HG03442 (cell line): ENCODE results near the gene LAD1.

Source experiments
- ATAC-seq: cut with Tn5 transposase; IDR thresholded peaks from one replicate; pipeline ENCODE4 v1.9.1; 2021; ENCODE audit warnings: mild to moderate bottlenecking, moderate library complexity; ENCODE audit not compliant: unreplicated experiment

LAD1 gene

GRCh38 chr1:201366696-201367095 lies 32.4 kb downstream of the LAD1 start:
- no peak for ATAC-seq

- ATAC-seq, result no peak
Measured at GRCh38 chr1:201365251-201365650, 33.9 kb downstream of the LAD1 start.

- ATAC-seq, result no peak
Measured at GRCh38 chr1:201364808-201365105, 34.4 kb downstream of the LAD1 start.

- no peak for ATAC-seq
Measured at GRCh38 chr1:201363467-201363866, 35.7 kb downstream of the LAD1 start.

- ATAC-seq, result no peak
Measured at GRCh38 chr1:201362906-201363305, 36.2 kb downstream of the LAD1 start.

GRCh38 chr1:201361652-201362504 lies 37.2 kb downstream of the LAD1 start:
- ATAC-seq, result no peak

GRCh38 chr1:201360901-201361651 lies 38.0 kb downstream of the LAD1 start:
- ATAC-seq, result no peak

- no peak for ATAC-seq
Measured at GRCh38 chr1:201360486-201360885, 38.6 kb downstream of the LAD1 start.

- ATAC-seq, result no peak
Measured at GRCh38 chr1:201359873-201360210, 39.3 kb downstream of the LAD1 start.

- no peak for ATAC-seq
Measured at GRCh38 chr1:201359031-201359872, 39.9 kb downstream of the LAD1 start.

GRCh38 chr1:201358596-201358995 lies 40.5 kb downstream of the LAD1 start:
- ATAC-seq, result no peak

- ATAC-seq, result no peak
Measured at GRCh38 chr1:201357636-201358348, 41.3 kb downstream of the LAD1 start.

GRCh38 chr1:201357211-201357610 lies 41.9 kb downstream of the LAD1 start:
- ATAC-seq, result no peak

GRCh38 chr1:201356701-201357100 lies 42.4 kb downstream of the LAD1 start:
- no peak for ATAC-seq

- ATAC-seq, result no peak
Measured at GRCh38 chr1:201356236-201356635, 42.9 kb downstream of the LAD1 start.

- ATAC-seq, result no peak
Measured at GRCh38 chr1:201355471-201355870, 43.7 kb downstream of the LAD1 start.

GRCh38 chr1:201354901-201355295 lies 44.2 kb downstream of the LAD1 start:
- no peak for ATAC-seq

- no peak for ATAC-seq
Measured at GRCh38 chr1:201354151-201354900, 44.8 kb downstream of the LAD1 start.

- no peak for ATAC-seq
Measured at GRCh38 chr1:201353186-201353940, 45.8 kb downstream of the LAD1 start.

- no peak for ATAC-seq
Measured at GRCh38 chr1:201351617-201352016, 47.5 kb downstream of the LAD1 start.
